IMR-90 (cell line): ENCODE results near the gene DOCK9. TPM values are rescaled to one million over a fixed set of nuclear protein-coding genes. Genes with fewer than 3 reads are reported as not detected.

ENCODE experiments used
- ATAC-seq: fragments of 200-7000 bp; cut with Tn5 transposase; 2 replicates; pipeline ENCODE4 v1.9.1; 2020; ENCODE audit warnings: low read depth, mild to moderate bottlenecking, moderate library complexity
- BruUV-seq: library from RNA; stranded (reverse); fragments of 400-500 nt; replicated peaks from 2 replicates; lab custom pipeline; 2021; lab: Mats Ljungman, UMichigan
- CTCF ChIA-PET: fragments of 300-600 bp; formaldehyde crosslinking; extraction: SDS; loops from one replicate; lab custom pipeline; 2021; ENCODE audit warnings: antibody characterized with exemption; lab: Yijun Ruan, JAX
- POLR2A ChIA-PET: fragments of 300-600 bp; sonication (Branson Sonifier 250); formaldehyde crosslinking; loops from one replicate; lab custom pipeline; 2022; ENCODE audit warnings: antibody characterized with exemption; ENCODE audit not compliant: unreplicated experiment; lab: Charles Lee
- DNase-seq: peaks from one replicate; pipeline ENCODE4 v3.0.0; 2013
- H2AFZ ChIP-seq: replicated peaks from 2 replicates; pipeline ENCODE3; 2013; ENCODE audit warnings: low read length, mild to moderate bottlenecking; ENCODE audit not compliant: poor library complexity
- H2AK5ac ChIP-seq: 2 replicates; pipeline ENCODE4 v1.6.1; 2013; ENCODE audit warnings: low read depth, low read length, inconsistent platforms
- H2AK9ac ChIP-seq: replicated peaks from 2 replicates; pipeline ENCODE3; 2013; ENCODE audit warnings: mild to moderate bottlenecking, low read depth, low read length, moderate library complexity; ENCODE audit not compliant: poor library complexity
- H2BK120ac ChIP-seq: 2 replicates; pipeline ENCODE4 v1.6.1; 2013; ENCODE audit warnings: low read depth, low read length, inconsistent platforms
- H2BK15ac ChIP-seq: 3 replicates; pipeline ENCODE4 v1.6.1; 2013; ENCODE audit warnings: low read depth, low read length, inconsistent platforms
- H2BK20ac ChIP-seq: 2 replicates; pipeline ENCODE4 v1.6.1; 2013; ENCODE audit warnings: low read depth, mild to moderate bottlenecking, inconsistent platforms, low read length, moderate library complexity
- H2BK5ac ChIP-seq: 2 replicates; pipeline ENCODE4 v1.6.1; 2013; ENCODE audit warnings: mild to moderate bottlenecking, low read depth, low read length, inconsistent platforms; ENCODE audit not compliant: poor library complexity, severe bottlenecking
- H3K14ac ChIP-seq: replicated peaks from 2 replicates; pipeline ENCODE4 v1.6.1; 2013; ENCODE audit warnings: low read depth, low read length, inconsistent platforms
- H3K18ac ChIP-seq: 2 replicates; pipeline ENCODE4 v1.6.1; 2013; ENCODE audit warnings: low read depth, low read length, control low read depth
- H3K23ac ChIP-seq: 2 replicates; pipeline ENCODE4 v1.6.1; 2013; ENCODE audit warnings: low read depth, low read length, inconsistent platforms
- H3K27ac ChIP-seq: 2 replicates; pipeline ENCODE4 v1.5.1; 2013; ENCODE audit warnings: mild to moderate bottlenecking, control low read depth, low read length; ENCODE audit not compliant: insufficient read depth
- H3K27me3 ChIP-seq: 2 replicates; pipeline ENCODE4 v1.6.1; 2013; ENCODE audit warnings: low read length; ENCODE audit not compliant: control insufficient read depth, insufficient read depth
- H3K36me3 ChIP-seq: 2 replicates; pipeline ENCODE4 v1.6.1; 2013; ENCODE audit warnings: low read length, mixed read lengths; ENCODE audit not compliant: control insufficient read depth, insufficient read depth
- H3K4ac ChIP-seq: 2 replicates; pipeline ENCODE4 v1.6.1; 2013; ENCODE audit warnings: low read depth, low read length, inconsistent platforms
- H3K4me1 ChIP-seq: 2 replicates; pipeline ENCODE4 v1.6.1; 2013; ENCODE audit warnings: low read length, mixed read lengths; ENCODE audit not compliant: control insufficient read depth, insufficient read depth
- H3K4me2 ChIP-seq: 2 replicates; pipeline ENCODE4 v1.6.1; 2013; ENCODE audit warnings: low read depth, mild to moderate bottlenecking, control low read depth, low read length, moderate library complexity
- H3K4me3 ChIP-seq: 2 replicates; pipeline ENCODE4 v1.5.1; 2013; ENCODE audit warnings: low read depth, mild to moderate bottlenecking, control low read depth, low read length, moderate library complexity; ENCODE audit not compliant: insufficient read depth
- H3K56ac ChIP-seq: 2 replicates; pipeline ENCODE4 v1.6.1; 2013; ENCODE audit warnings: low read length, inconsistent platforms; ENCODE audit not compliant: insufficient read depth; ENCODE audit errors: extremely low read depth
- H3K79me1 ChIP-seq, 2 experiments: 2 replicates each; pipeline ENCODE4 v1.6.1; 2013; ENCODE audit warnings: low read length in 2 of 2, inconsistent platforms in 1 of 2, low read depth in 1 of 2
- H3K9ac ChIP-seq: 2 replicates; pipeline ENCODE4 v1.6.1; 2013; ENCODE audit warnings: low read depth, low read length, control low read depth
- H3K9me1 ChIP-seq: 2 replicates; pipeline ENCODE4 v1.6.1; 2013; ENCODE audit warnings: low read length, inconsistent platforms; ENCODE audit not compliant: insufficient read depth
- H3K9me3 ChIP-seq: 2 replicates; pipeline ENCODE4 v1.6.1; 2013; ENCODE audit warnings: low read length; ENCODE audit not compliant: control insufficient read depth, insufficient read depth
- H4K20me1 ChIP-seq: 2 replicates; pipeline ENCODE4 v1.6.1; 2013; ENCODE audit warnings: low read length, inconsistent platforms; ENCODE audit not compliant: insufficient read depth
- H4K5ac ChIP-seq: 2 replicates; pipeline ENCODE4 v1.6.1; 2013; ENCODE audit warnings: mild to moderate bottlenecking, low read depth, low read length, control low read depth
- H4K8ac ChIP-seq, 2 experiments: 2 replicates each; pipeline ENCODE4 v1.6.1; 2013; ENCODE audit warnings: low read depth in 2 of 2, low read length in 2 of 2, control low read depth in 1 of 2, inconsistent platforms in 1 of 2
- H4K91ac ChIP-seq: 2 replicates; pipeline ENCODE4 v1.6.1; 2013; ENCODE audit warnings: low read depth, low read length, inconsistent platforms; ENCODE audit not compliant: insufficient read depth
- BHLHE40 ChIP-seq: fragments of 150-350 bp; IDR thresholded peaks from 2 replicates; pipeline ENCODE4 v1.6.1; 2016; ENCODE audit warnings: mild to moderate bottlenecking, low read depth, low read length
- MAFK ChIP-seq: IDR thresholded peaks from 2 replicates; pipeline ENCODE4 v1.6.1; 2012; ENCODE audit warnings: low read depth, low read length, improper control_type of control experiment
- MAZ ChIP-seq: IDR thresholded peaks from 2 replicates; pipeline ENCODE4 v1.6.1; 2012; ENCODE audit warnings: low read depth, mild to moderate bottlenecking, low read length, improper control_type of control experiment, moderate library complexity, borderline replicate concordance
- RFX5 ChIP-seq: IDR thresholded peaks from 2 replicates; pipeline ENCODE4 v1.8.0; 2012; ENCODE audit warnings: low read depth, mild to moderate bottlenecking, low read length, moderate library complexity
- WGBS, 2 experiments: methylation state at CpG; one replicate each; pipeline versions ENCODE4 v1.1.5 to v1.1.7; 2013; ENCODE audit warnings: missing lambda C conversion rate in 2 of 2; ENCODE audit not compliant: insufficient read length in 1 of 2; ENCODE audit errors: extremely low coverage in 2 of 2; 5-methylcytosine and 5-hydroxymethylcytosine counted together
- dilution Hi-C: fragments of 300-500 bp; cut with HindIII; formaldehyde crosslinking; loops from one replicate; pipeline ENCODE4 v1.14.3; 2018; ENCODE audit warnings: low sequenced_read_pairs; ENCODE audit not compliant: unreplicated experiment
- in situ Hi-C: fragments of 300-500 bp; cut with MboI; formaldehyde crosslinking; loops from 3 replicates; pipeline ENCODE4 v1.14.3; 2019; ENCODE audit warnings: low sequenced_read_pairs, inconsistent platforms, mixed read lengths
- intact Hi-C: fragments of 100-400 bp; cut with micrococcal nuclease; formaldehyde crosslinking; loops from 2 replicates; pipeline ENCODE4 v1.10.0; 2022
- polyA plus RNA-seq, 3 experiments: library from polyadenylated mRNA; depleted of rRNA; stranded (reverse); fragments of >200 nt; gene quantifications; 2 replicates each; pipeline ENCODE4 v1.2.3, GENCODE V29; 2012; ENCODE audit warnings: low replicate concordance in 1 of 3
- total RNA-seq: library from RNA; depleted of rRNA; stranded (reverse); fragments of >200 nt; gene quantifications from 2 replicates; pipeline ENCODE4 v1.2.3, GENCODE V29; 2012

Gene DOCK9
- total and polyA plus RNA-seq, 2 of the 4 experiments (the other 2 are of a cell fraction) = 4.8 to 7.2 TPM

DNA sequence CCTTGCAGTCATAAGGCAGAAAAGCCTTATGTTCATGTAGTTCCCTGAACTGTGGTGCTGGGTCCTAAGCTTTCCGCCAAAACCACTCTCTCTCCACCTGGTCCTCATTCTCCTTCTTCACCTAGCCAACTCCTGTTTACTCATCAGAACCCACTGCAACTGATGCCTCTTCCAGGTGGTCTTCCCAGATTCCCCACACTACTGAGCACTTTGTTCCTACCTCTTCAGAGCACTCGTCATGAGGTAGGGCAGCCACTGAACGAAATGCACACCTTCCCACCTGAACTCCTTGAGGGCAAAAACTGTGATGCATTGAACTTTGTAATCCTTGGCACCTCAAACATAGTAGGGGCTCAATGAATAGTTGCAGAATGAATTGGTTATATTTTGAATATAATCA, 100.4 kb downstream of the DOCK9 start:
- peaks cover 3% of the 10 kb centered on the region for H3K9me3 ChIP-seq
- H4K20me1 ChIP-seq = no peaks in the 10 kb centered on the region
- no peak overlapping the region for H2BK15ac ChIP-seq
- H3K18ac ChIP-seq = no peak overlapping the region
- dilution Hi-C loops (no loop called here), intact Hi-C loops (no loop called here), in situ Hi-C loops (no loop called here)
- no peak for ATAC-seq
- DNase-seq = no peak
- no peak overlapping the region for H4K8ac ChIP-seq
- no peak overlapping the region for H4K5ac ChIP-seq
- H3K27me3 ChIP-seq = no peaks in the 10 kb centered on the region
- H3K23ac ChIP-seq = no peak overlapping the region
- no peak overlapping the region for H4K91ac ChIP-seq
- no peak overlapping the region for H3K14ac ChIP-seq
- no peak overlapping the region for H3K9ac ChIP-seq
- ChIA-PET CTCF (no interaction called here), POLR2A (no interaction called here)
- H2BK120ac ChIP-seq = no peak overlapping the region
- H2BK20ac ChIP-seq = no peak overlapping the region
- H2BK5ac ChIP-seq = no peak overlapping the region
- no CpG with 5 or more reads among the region's 3 CpGs for whole genome bisulfite sequencing, 2 experiments
- no peak overlapping the region for H3K27ac ChIP-seq
- no peak overlapping the region for H3K4me2 ChIP-seq
- no peaks in the 10 kb centered on the region for H3K4me1 ChIP-seq
- no TSS peak for BruUV-seq
- H2AK9ac ChIP-seq = no peak overlapping the region
- no peak for TF ChIP-seq RFX5
- TF ChIP-seq BHLHE40 = no peak
- TF ChIP-seq MAZ = no peak
- no peak for TF ChIP-seq MAFK
- no peaks in the 10 kb centered on the region for H3K79me1 ChIP-seq
- peaks cover 2% of the 10 kb centered on the region; the same call in 1 of the 2 replicates for H3K36me3 ChIP-seq
- H2AFZ ChIP-seq = no peak overlapping the region
- no peak overlapping the region for H3K56ac ChIP-seq
- peaks cover 6% of the 10 kb centered on the region for H3K9me1 ChIP-seq
- no peak overlapping the region for H3K4ac ChIP-seq
- H3K4me3 ChIP-seq = no peak overlapping the region
- no peak overlapping the region for H2AK5ac ChIP-seq
